TTC549 (cell line): ENCODE results near the gene ADGRD1.
"Not testable (repeated sequence)": the region's sequence is repeated elsewhere in the genome, so short reads cannot be mapped to it uniquely, and the experiment has no call there.

Experiments used
- FAIRE-seq: peaks from 2 replicates; lab custom pipeline; 2012; peaks lifted over from hg19 to GRCh38; lab: Jason Lieb, UNC

The ADGRD1 gene

GRCh38 chr12:131057211-131057721 is 103.6 kb downstream of the ADGRD1 start:
- FAIRE-seq: no peak

GRCh38 chr12:131057722-131058515 is 104.2 kb downstream of the ADGRD1 start:
- FAIRE-seq: no peak

GRCh38 chr12:131058700-131059099 is 105.0 kb downstream of the ADGRD1 start:
- no peak for FAIRE-seq

- no peak for FAIRE-seq
These were observed 106.5 kb downstream of the ADGRD1 start for GRCh38 chr12:131060011-131060703.

- no peak for FAIRE-seq
These were observed 107.5 kb downstream of the ADGRD1 start for GRCh38 chr12:131061041-131061806.

- no peak for FAIRE-seq
These were observed 109.7 kb downstream of the ADGRD1 start for GRCh38 chr12:131063413-131063812.

- FAIRE-seq: no peak
These were observed 110.3 kb downstream of the ADGRD1 start for GRCh38 chr12:131063960-131064359.

- FAIRE-seq: no peak
These were observed 111.6 kb downstream of the ADGRD1 start for GRCh38 chr12:131065279-131065678.

GRCh38 chr12:131065801-131066200 is 112.1 kb downstream of the ADGRD1 start:
- FAIRE-seq: no peak

GRCh38 chr12:131066207-131066885 is 112.6 kb downstream of the ADGRD1 start:
- FAIRE-seq: no peak

- FAIRE-seq: no peak
These were observed 113.3 kb downstream of the ADGRD1 start for GRCh38 chr12:131066886-131067490.

GRCh38 chr12:131067981-131068851 is 114.5 kb downstream of the ADGRD1 start:
- no peak for FAIRE-seq

- not testable (repeated sequence) for FAIRE-seq
These were observed 115.4 kb downstream of the ADGRD1 start for GRCh38 chr12:131068926-131069720.

- not testable (repeated sequence) for FAIRE-seq
These were observed 116.4 kb downstream of the ADGRD1 start for GRCh38 chr12:131070136-131070535.

- FAIRE-seq: not testable (repeated sequence)
These were observed 117.0 kb downstream of the ADGRD1 start for GRCh38 chr12:131070668-131071067.

- not testable (repeated sequence) for FAIRE-seq
These were observed 117.6 kb downstream of the ADGRD1 start for GRCh38 chr12:131071234-131071820.

- FAIRE-seq: not testable (repeated sequence)
These were observed 118.2 kb downstream of the ADGRD1 start for GRCh38 chr12:131071950-131072349.

- no peak for FAIRE-seq
These were observed 118.9 kb downstream of the ADGRD1 start for GRCh38 chr12:131072451-131073230.
